Measurements from ENCODE around the gene MNT.

Gene MNT

GRCh38 chr17:2362016-2362415 is 38.8 kb downstream of the MNT start:
- no peak for DNase-seq

- DNase-seq: no peak
These were observed 39.7 kb downstream of the MNT start for GRCh38 chr17:2361010-2361760.

- no peak for DNase-seq
These were observed 42.9 kb downstream of the MNT start for GRCh38 chr17:2357931-2358434.

GRCh38 chr17:2357237-2357636 is 43.6 kb downstream of the MNT start:
- DNase-seq: no peak

GRCh38 chr17:2354311-2354710 is 46.5 kb downstream of the MNT start:
- DNase-seq: no peak

GRCh38 chr17:2351269-2351668 is 49.6 kb downstream of the MNT start:
- DNase-seq: no peak

- DNase-seq: no peak
These were observed 52.8 kb downstream of the MNT start for GRCh38 chr17:2347805-2348685.

GRCh38 chr17:2346475-2346874 is 54.4 kb downstream of the MNT start:
- DNase-seq: no peak

GRCh38 chr17:2344528-2344927 is 56.3 kb downstream of the MNT start:
- no peak for DNase-seq

- no peak for DNase-seq
These were observed 57.4 kb downstream of the MNT start for GRCh38 chr17:2343421-2343820.

- no peak for DNase-seq
These were observed 62.6 kb downstream of the MNT start for GRCh38 chr17:2338315-2338657.

GRCh38 chr17:2337544-2338314 is 63.1 kb downstream of the MNT start:
- DNase-seq: peak; percentile 40

- peak; percentile 73 for DNase-seq
These were observed 63.9 kb downstream of the MNT start, which contains the start of gene SGSM2 for GRCh38 chr17:2336852-2337543. Gene SGSM2, plus strand, starts transcription at chr17:2337501. Its CDS starts 188 bp downstream, at chr17:2337689.

GRCh38 chr17:2336215-2336851 is 64.5 kb downstream of the MNT start, which contains the start of gene TSR1:
Gene TSR1, minus strand, starts transcription at chr17:2336457. Its CDS starts 30 bp downstream, at chr17:2336427.
- peak; percentile 86 for DNase-seq

- DNase-seq: no peak
These were observed 65.1 kb downstream of the MNT start for GRCh38 chr17:2335726-2336214.
